Gastroesophageal sphincter (tissue), 4 donors: ENCODE results near the gene BICRA. TPM values are rescaled to one million over a fixed set of nuclear protein-coding genes. Genes with fewer than 3 reads are reported as not detected.
"Not testable (repeated sequence)": the region's sequence is repeated elsewhere in the genome, so short reads cannot be mapped to it uniquely, and the experiment has no call there.

Experiments used
- ATAC-seq: fragments of 150-250 bp; one replicate; pipeline ENCODE4 v1.9.1; 2016; ENCODE audit warnings: mild to moderate bottlenecking, moderate library complexity
- H3K27ac ChIP-seq, 4 donors: fragments of 200-600 bp; sonication (generic) in 3 of 4; 1 replicate in 3 of 4; 2 replicates in 1 of 4; pipeline ENCODE4 v1.5.1; 2016 to 2019
- H3K27me3 ChIP-seq: fragments of 200-600 bp; sonication (generic); one replicate; pipeline ENCODE4 v1.5.1; 2019
- H3K36me3 ChIP-seq, 2 donors: fragments of 200-600 bp; sonication (generic); one replicate each; pipeline ENCODE4 v1.5.1; 2019; ENCODE audit warnings: control low read depth in 1 of 2
- H3K4me1 ChIP-seq, 3 donors: fragments of 200-600 bp; sonication (generic); 1 replicate in 2 of 3; 2 replicates in 1 of 3; pipeline ENCODE4 v1.5.1; 2016 to 2019; ENCODE audit warnings: control low read depth in 2 of 3
- H3K4me3 ChIP-seq, 2 donors: fragments of 200-600 bp; sonication (generic); one replicate each; pipeline ENCODE4 v1.5.1; 2019; ENCODE audit warnings: mild to moderate bottlenecking in 1 of 2, moderate library complexity in 1 of 2
- H3K9me3 ChIP-seq, 3 donors: fragments of 200-600 bp; sonication (generic); one replicate each; pipeline ENCODE4 v1.5.1; 2017 to 2019; ENCODE audit warnings: control low read depth in 2 of 3
- EP300 ChIP-seq: sonication (generic); formaldehyde crosslinking; IDR thresholded peaks from one replicate; pipeline ENCODE4 v1.6.1; 2017; ENCODE audit warnings: antibody characterized with exemption, mild to moderate bottlenecking
- POLR2A ChIP-seq, 2 donors: fragments of 450-650 bp; IDR thresholded peaks; one replicate each; pipeline ENCODE4 v1.6.1; 2017; ENCODE audit warnings: antibody characterized with exemption in 2 of 2, mild to moderate bottlenecking in 2 of 2, moderate library complexity in 1 of 2
- POLR2AphosphoS5 ChIP-seq: sonication (generic); formaldehyde crosslinking; IDR thresholded peaks from one replicate; pipeline ENCODE4 v1.6.1; 2017; ENCODE audit warnings: antibody characterized with exemption
- WGBS, 2 donors: methylation state at CpG; one replicate each; pipeline ENCODE4 v1.1.5; 2018; ENCODE audit warnings: low coverage in 1 of 2; 5-methylcytosine and 5-hydroxymethylcytosine counted together
- total RNA-seq, 4 donors: library from RNA; depleted of rRNA; stranded (reverse); fragments of >200 nt; gene quantifications; one replicate each; pipeline ENCODE4 v1.1.0, GENCODE V29; 2016
- TF ChIP-seq, protein P1 (sequence below), 4 experiments: fragments of 200-600 bp in 2 of 4; fragments of 450-650 bp in 2 of 4; sonication (generic) in 1 of 4; IDR thresholded peaks; one replicate each; pipeline ENCODE4 v1.5.1; 2017 to 2019; ENCODE audit warnings: antibody characterized with exemption in 4 of 4, mild to moderate bottlenecking in 2 of 4, moderate library complexity in 2 of 4

The BICRA gene
- total RNA-seq, 4 donors from 2014 or later = 6.5 to 29.1 (median 11.5) TPM

GRCh38 chr19:47714339-47714738 is 105.4 kb downstream of the BICRA start:
- ATAC-seq = no peak
- peak overlapping the region; percentile 71 to 97 (median 96) for H3K27ac ChIP-seq
- no peaks in the 10 kb centered on the region for H3K27me3 ChIP-seq
- WGBS, 2 donors = 62 to 76% methylated on average over 4 of the region's 4 CpGs
- peaks cover 0 to 25% of the 10 kb centered on the region in 2 donors for H3K36me3 ChIP-seq
- no peak for TF ChIP-seq POLR2AphosphoS5
- TF ChIP-seq, protein P1, sequence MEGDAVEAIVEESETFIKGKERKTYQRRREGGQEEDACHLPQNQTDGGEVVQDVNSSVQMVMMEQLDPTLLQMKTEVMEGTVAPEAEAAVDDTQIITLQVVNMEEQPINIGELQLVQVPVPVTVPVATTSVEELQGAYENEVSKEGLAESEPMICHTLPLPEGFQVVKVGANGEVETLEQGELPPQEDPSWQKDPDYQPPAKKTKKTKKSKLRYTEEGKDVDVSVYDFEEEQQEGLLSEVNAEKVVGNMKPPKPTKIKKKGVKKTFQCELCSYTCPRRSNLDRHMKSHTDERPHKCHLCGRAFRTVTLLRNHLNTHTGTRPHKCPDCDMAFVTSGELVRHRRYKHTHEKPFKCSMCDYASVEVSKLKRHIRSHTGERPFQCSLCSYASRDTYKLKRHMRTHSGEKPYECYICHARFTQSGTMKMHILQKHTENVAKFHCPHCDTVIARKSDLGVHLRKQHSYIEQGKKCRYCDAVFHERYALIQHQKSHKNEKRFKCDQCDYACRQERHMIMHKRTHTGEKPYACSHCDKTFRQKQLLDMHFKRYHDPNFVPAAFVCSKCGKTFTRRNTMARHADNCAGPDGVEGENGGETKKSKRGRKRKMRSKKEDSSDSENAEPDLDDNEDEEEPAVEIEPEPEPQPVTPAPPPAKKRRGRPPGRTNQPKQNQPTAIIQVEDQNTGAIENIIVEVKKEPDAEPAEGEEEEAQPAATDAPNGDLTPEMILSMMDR (IDR thresholded peaks at IDR 0.05) = no peak
- no peak for TF ChIP-seq EP300
- no peak for TF ChIP-seq POLR2A (IDR thresholded peaks at IDR 0.05)
- H3K4me3 ChIP-seq = peak overlapping the region; percentile 67 to 75
- H3K4me1 ChIP-seq = peaks cover 6 to 60% (median 39%) of the 10 kb centered on the region in 3 donors
- H3K9me3 ChIP-seq = peaks cover 0 to 3% (median 0%) of the 10 kb centered on the region in 3 donors

- Histone ChIP-seq H3K36me3 (peaks cover 0 to 25% of the 10 kb centered on the region in 2 donors), H3K4me3 (peak overlapping the region in 1 of 2 donors; percentile 75), H3K4me1 (peaks cover 6 to 65% (median 43%) of the 10 kb centered on the region in 3 donors), H3K27ac (peak overlapping the region in 3 of 4 donors; percentile 94 to 97 (median 97))
- not testable (repeated sequence) for H3K9me3 ChIP-seq, H3K27me3 ChIP-seq, ATAC-seq
Measured at GRCh38 chr19:47714855-47715254, 105.9 kb downstream of the BICRA start.

DNA sequence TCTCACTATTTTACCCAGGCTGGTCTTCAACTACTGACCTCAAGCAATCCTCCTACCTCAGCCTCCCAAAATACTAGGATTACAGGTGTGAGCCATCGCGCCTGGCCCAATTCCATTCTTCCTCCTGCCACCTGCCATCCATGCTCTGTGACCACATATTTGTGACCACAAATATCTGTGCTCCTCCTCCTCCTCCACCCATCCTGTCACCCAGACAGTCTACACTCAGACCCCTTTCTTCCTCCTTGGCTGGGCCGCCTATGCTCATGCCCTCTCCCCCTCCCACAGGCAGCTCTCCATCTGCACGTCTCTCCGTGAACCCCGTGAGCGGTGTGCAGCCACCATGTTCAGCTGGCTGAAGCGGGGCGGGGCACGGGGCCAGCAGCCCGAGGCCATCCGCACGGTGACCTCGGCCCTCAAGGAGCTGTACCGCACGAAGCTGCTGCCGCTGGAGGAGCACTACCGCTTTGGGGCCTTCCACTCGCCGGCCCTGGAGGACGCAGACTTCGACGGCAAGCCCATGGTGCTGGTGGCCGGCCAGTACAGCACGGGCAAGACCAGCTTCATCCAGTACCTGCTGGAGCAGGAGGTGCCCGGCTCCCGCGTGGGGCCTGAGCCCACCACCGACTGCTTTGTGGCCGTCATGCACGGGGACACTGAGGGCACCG is 107.5 kb downstream of the BICRA start:
- H3K27me3 ChIP-seq = no peaks in the 10 kb centered on the region
- H3K27ac ChIP-seq = peak overlapping the region in 3 of 4 donors; percentile 92 to 99 (median 97)
- peak overlapping the region in 1 of 2 donors; percentile 33 for H3K4me3 ChIP-seq
- H3K4me1 ChIP-seq = peaks cover 6 to 81% (median 55%) of the 10 kb centered on the region in 3 donors
- TF ChIP-seq POLR2AphosphoS5 = no peak
- TF ChIP-seq EP300 = no peak
- TF ChIP-seq POLR2A (IDR thresholded peaks at IDR 0.05) = no peak
- TF ChIP-seq, protein P1 (IDR thresholded peaks at IDR 0.05) = no peak
- H3K36me3 ChIP-seq = peaks cover 0 to 25% of the 10 kb centered on the region in 2 donors
- H3K9me3 ChIP-seq = peaks cover 0 to 3% (median 0%) of the 10 kb centered on the region in 3 donors
- ATAC-seq = no peak
- WGBS, 2 donors = 80 to 90% methylated on average over 1 to 3 of the region's 32 CpGs

DNA sequence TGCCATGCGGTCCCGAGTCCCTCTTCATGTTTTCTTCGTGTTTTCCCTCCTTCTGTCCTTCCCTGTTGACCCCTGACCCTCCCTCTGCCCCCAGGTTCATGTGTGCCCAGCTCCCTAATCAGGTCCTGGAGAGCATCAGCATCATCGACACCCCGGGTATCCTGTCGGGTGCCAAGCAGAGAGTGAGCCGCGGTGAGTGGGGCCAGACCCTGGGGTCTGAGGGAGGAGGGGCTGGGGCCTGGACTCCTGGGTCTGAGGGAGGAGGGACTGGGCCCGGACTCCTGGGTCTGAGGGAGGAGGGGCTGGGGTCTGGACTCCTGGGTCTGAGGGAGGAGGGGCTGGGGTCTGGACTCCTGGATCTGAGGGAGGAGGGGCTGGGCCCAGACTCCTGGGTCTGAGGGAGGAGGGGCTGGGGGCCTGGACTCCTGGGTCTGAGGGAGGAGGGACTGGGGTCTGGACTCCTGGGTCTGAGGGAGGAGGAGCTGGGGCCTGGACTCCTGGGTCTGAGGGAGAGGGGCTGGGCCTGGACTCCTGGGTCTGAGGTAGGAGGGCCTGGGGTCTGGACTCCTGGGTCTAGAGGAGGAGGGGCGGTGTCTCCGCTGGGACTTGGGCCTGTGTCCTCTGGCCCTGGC is 109.6 kb downstream of the BICRA start:
- ATAC-seq, H3K27me3 ChIP-seq, H3K9me3 ChIP-seq: not testable (repeated sequence)
- Histone ChIP-seq H3K36me3 (peaks cover 0 to 30% of the 10 kb centered on the region in 2 donors), H3K27ac (peak overlapping the region; percentile 68 to 99 (median 94)), H3K4me1 (peaks cover 6 to 97% (median 70%) of the 10 kb centered on the region in 3 donors), H3K4me3 (peak overlapping the region; percentile 0 to 47)
- WGBS, 2 donors = 17 to 28% methylated on average over 1 to 3 of the region's 11 CpGs

DNA sequence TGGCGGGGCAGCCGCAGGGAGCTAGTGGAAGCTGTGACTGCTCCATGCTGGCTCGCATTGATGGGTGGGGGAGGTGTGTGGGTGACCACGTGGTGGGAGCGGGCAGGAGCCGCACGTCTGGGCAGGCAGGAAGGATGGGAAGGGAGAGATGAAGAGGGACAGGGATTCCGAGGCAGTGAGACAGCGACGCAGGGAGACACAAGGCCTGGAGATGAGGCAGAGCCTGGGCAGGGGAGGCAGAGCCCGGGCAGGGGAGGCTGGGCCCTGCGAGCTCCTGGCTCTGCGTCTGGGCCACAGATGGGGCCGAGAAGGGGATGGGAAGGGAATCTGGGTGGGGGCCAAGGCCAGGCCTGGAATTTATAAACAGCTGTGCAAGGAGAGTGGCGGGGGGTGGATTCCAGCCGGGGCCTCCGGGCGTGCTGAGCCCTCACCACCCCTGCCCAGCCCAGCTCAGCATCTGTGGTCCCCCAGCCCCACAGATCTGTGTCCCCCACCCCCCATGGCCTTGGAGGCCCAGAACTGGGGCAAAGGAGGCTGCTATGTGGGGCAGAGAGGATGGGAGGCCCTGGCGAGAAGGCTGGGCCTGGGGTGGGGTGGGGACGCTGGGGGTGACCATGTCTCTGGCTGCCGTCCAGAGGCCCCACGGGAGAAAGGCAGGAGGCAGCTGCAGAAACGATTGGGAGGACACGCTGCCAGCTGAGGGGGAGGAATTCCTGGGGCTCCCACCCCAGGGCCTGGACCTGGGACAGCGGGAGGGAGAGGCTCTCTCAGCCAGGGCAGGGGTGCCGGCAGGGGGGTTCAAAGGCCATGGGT is 110.3 kb downstream of the BICRA start:
- peak; percentile 88 for ATAC-seq
- Histone ChIP-seq H3K9me3 (peaks cover 0 to 2% (median 0%) of the 10 kb centered on the region in 3 donors), H3K27ac (peak overlapping the region; percentile 68 to 99 (median 94)), H3K36me3 (peaks cover 0 to 32% of the 10 kb centered on the region in 2 donors), H3K27me3 (no peaks in the 10 kb centered on the region), H3K4me1 (peaks cover 6 to 100% (median 75%) of the 10 kb centered on the region in 3 donors), H3K4me3 (peak overlapping the region; percentile 11 to 47)
- TF ChIP-seq POLR2AphosphoS5 (peak; percentile 97), EP300 (no peak), POLR2A (IDR thresholded peaks at IDR 0.05) (peak in 1 of 2 donors; percentile 29)
- TF ChIP-seq, protein P1 (IDR thresholded peaks at IDR 0.05) = peak in 1 of 4 experiments; percentile 9
- 0 to 8% methylated on average over 7 to 13 of the region's 26 CpGs for WGBS, 2 donors
